ENCODE data around the gene TCF7L2. TPM values are rescaled to one million over a fixed set of nuclear protein-coding genes. Genes with fewer than 3 reads are reported as not detected.
A peak's percentile ranks its signal among the peaks of the same experiment; 100 is the strongest.

TCF7L2 gene
- polyA plus RNA-seq, 3 donors, result 2.1 to 23.5 (median 6.1) TPM

DNA sequence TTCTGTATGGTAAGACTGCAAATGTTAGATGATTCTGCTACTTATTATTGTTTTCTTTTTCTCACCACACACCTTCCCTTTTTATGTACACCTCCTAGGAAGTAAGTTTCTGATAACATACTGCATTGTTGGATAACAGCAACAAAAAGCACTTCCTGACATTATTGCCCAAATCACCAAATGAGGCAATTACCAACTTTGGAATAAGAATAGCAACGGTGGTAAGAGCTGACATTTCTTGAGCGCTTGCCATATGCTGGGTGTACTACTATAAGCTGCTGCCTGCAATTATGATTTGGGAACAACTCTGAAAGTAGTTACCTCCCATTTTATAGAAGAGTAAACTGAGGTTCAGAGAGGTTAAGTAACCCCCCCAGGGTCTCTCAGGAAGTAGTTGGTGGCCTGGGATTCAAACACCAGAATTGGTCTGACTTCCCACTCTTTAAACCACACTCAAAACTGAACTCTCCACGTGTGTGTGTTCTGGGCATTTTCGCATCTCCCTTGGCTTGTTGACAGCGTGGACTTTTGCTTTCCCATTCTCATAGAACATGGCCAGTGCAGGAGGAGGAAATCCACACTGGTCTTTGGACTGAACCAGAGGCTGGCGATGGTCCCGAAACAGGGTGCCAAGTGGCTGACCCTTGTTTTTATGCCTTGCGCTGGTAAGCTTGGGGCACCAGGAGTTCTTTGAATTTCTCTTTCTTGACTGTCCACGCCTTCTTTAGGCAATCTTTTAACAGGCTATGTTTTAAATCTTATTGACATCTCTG, 71.4 kb downstream of the TCF7L2 start:
- Histone ChIP-seq H3K79me2 (ENCODE audit: insufficient read depth, low read length) (peaks cover 10% of the 10 kb centered on the region), H2AFZ (ENCODE audit: insufficient read depth, low read depth, low read length, poor library complexity, severe bottlenecking) (no peak overlapping the region), H3K9me3 (replicated peaks in 1 of 2; ENCODE audit: control insufficient read depth in 1 of 2, insufficient read depth in 1 of 2, low read length in 2 of 2) (no peaks in the 10 kb centered on the region), H4K20me1 (ENCODE audit: insufficient read depth, low read length) (peaks cover 97% of the 10 kb centered on the region), H3K36me3 (replicated peaks in 1 of 2; ENCODE audit: control insufficient read depth in 1 of 2, insufficient read depth in 2 of 2, low read length in 2 of 2) (no peaks in the 10 kb centered on the region), H3K27me3 (ENCODE audit: control insufficient read depth in 2 of 2, insufficient read depth in 2 of 2, low read length in 2 of 2) (no peaks in the 10 kb centered on the region), H3K4me3 (replicated peaks in 1 of 3; ENCODE audit: low read depth in 2 of 3, low read length in 3 of 3) (no peak overlapping the region), H3K9ac (ENCODE audit: insufficient read depth, low read length, poor library complexity, severe bottlenecking) (no peak overlapping the region), H3K4me2 (replicated peaks; ENCODE audit: extremely low read depth, low read length, poor library complexity, severe bottlenecking) (no peak overlapping the region), H3K4me1 (ENCODE audit: control insufficient read depth in 1 of 2, insufficient read depth in 2 of 2, low read length in 2 of 2) (no peaks in the 10 kb centered on the region), H3K27ac (ENCODE audit: low read depth in 1 of 2, low read length in 2 of 2) (no peak overlapping the region)
- TF ChIP-seq, protein P1, sequence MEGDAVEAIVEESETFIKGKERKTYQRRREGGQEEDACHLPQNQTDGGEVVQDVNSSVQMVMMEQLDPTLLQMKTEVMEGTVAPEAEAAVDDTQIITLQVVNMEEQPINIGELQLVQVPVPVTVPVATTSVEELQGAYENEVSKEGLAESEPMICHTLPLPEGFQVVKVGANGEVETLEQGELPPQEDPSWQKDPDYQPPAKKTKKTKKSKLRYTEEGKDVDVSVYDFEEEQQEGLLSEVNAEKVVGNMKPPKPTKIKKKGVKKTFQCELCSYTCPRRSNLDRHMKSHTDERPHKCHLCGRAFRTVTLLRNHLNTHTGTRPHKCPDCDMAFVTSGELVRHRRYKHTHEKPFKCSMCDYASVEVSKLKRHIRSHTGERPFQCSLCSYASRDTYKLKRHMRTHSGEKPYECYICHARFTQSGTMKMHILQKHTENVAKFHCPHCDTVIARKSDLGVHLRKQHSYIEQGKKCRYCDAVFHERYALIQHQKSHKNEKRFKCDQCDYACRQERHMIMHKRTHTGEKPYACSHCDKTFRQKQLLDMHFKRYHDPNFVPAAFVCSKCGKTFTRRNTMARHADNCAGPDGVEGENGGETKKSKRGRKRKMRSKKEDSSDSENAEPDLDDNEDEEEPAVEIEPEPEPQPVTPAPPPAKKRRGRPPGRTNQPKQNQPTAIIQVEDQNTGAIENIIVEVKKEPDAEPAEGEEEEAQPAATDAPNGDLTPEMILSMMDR (IDR thresholded peaks at IDR 0.05), result no peak
- Mint-ChIP-seq H3K27ac (peak overlapping the region in 2 of 7 donors; percentile 2 to 36), H3K4me3 (no peak overlapping the region), H3K27me3 (ENCODE audit: low read depth in 3 of 3) (peaks cover 0 to 3% (median 0%) of the 10 kb centered on the region in 3 donors), H3K9me3 (no peaks in the 10 kb centered on the region), H3K4me1 (peaks cover 19% of the 10 kb centered on the region), H3K36me3 (peaks cover 11 to 14% of the 10 kb centered on the region in 2 donors)
- intact Hi-C loops (cut with micrococcal nuclease), result no loop called here
- 90% methylated on average over 6 of the region's 9 CpGs for WGBS (ENCODE audit: insufficient coverage)
- no peak for DNase-seq

DNA sequence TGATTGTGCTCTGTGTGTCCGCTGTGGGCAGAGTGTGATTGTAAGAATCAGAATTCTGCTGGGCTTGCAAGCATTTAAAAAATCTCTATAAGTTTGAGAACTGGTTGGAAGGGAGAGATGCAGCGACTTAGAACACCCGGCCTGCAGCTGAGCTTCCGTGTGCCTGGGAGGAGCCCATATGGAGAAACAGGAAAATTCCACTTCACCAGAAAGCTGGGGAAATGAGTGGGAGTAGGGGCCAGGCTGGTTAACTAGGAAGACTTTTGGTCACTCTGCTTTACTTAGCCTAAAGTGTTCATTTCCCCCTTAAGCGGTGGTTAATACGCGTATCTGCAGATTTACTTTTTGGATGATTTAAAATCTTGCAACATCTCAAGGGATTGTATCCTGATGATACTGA, 72.2 kb downstream of the TCF7L2 start:
- Histone ChIP-seq H3K27ac (ENCODE audit: low read depth in 1 of 2, low read length in 2 of 2) (no peak overlapping the region), H3K4me1 (ENCODE audit: control insufficient read depth in 1 of 2, insufficient read depth in 2 of 2, low read length in 2 of 2) (peaks cover under 1 to 7% of the 10 kb centered on the region in 2 donors), H3K9ac (ENCODE audit: insufficient read depth, low read length, poor library complexity, severe bottlenecking) (no peak overlapping the region), H3K36me3 (replicated peaks in 1 of 2; ENCODE audit: control insufficient read depth in 1 of 2, insufficient read depth in 2 of 2, low read length in 2 of 2) (no peaks in the 10 kb centered on the region), H3K4me3 (replicated peaks in 1 of 3; ENCODE audit: low read depth in 2 of 3, low read length in 3 of 3) (no peak overlapping the region), H3K79me2 (ENCODE audit: insufficient read depth, low read length) (peaks cover 10% of the 10 kb centered on the region), H3K9me3 (replicated peaks in 1 of 2; ENCODE audit: control insufficient read depth in 1 of 2, insufficient read depth in 1 of 2, low read length in 2 of 2) (no peaks in the 10 kb centered on the region), H3K27me3 (ENCODE audit: control insufficient read depth in 2 of 2, insufficient read depth in 2 of 2, low read length in 2 of 2) (no peaks in the 10 kb centered on the region), H2AFZ (ENCODE audit: insufficient read depth, low read depth, low read length, poor library complexity, severe bottlenecking) (no peak overlapping the region), H3K4me2 (replicated peaks; ENCODE audit: extremely low read depth, low read length, poor library complexity, severe bottlenecking) (no peak overlapping the region), H4K20me1 (ENCODE audit: insufficient read depth, low read length) (peaks cover 97% of the 10 kb centered on the region)
- intact Hi-C loops (cut with micrococcal nuclease), result no loop called here
- no peak for DNase-seq
- no peak overlapping the region for H3K4me3 Mint-ChIP-seq
- H3K27me3 Mint-ChIP-seq (ENCODE audit: low read depth in 3 of 3), result peaks cover 3% of the 10 kb centered on the region in 3 donors
- WGBS (ENCODE audit: insufficient coverage), result 100% methylated on average over 1 of the region's 7 CpGs
- TF ChIP-seq, protein P1 (IDR thresholded peaks at IDR 0.05), result no peak
- no peaks in the 10 kb centered on the region for H3K9me3 Mint-ChIP-seq
- no peak overlapping the region for H3K27ac Mint-ChIP-seq
- peaks cover 8 to 14% of the 10 kb centered on the region in 2 donors for H3K36me3 Mint-ChIP-seq
- H3K4me1 Mint-ChIP-seq, result peaks cover 26% of the 10 kb centered on the region
